HG02759 (cell line): ENCODE measurements around the gene UGT2A1.

ENCODE experiments used
- ATAC-seq: cut with Tn5 transposase; IDR thresholded peaks from one replicate; pipeline ENCODE4 v1.9.1; 2021; ENCODE audit warnings: mild to moderate bottlenecking, moderate library complexity; ENCODE audit not compliant: unreplicated experiment

Gene UGT2A1

DNA sequence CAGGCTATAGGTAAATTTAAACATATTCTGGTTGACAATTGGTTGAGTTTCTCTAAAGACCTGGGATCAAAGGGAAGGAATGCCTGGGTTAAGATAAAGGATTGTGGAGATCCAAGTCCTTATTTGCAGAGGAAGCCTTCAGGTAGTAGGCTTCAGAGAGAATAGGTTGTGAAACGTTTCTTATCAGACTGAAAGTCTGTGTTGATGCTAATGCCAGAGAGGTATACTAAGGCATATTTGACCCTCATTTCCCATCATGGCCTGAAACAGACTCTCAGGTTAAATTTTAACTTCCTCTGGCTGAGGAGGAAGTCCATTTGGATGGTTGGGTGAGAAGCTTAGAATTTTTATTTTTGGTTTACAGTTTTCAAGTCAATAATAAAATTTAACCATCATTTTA lies 61.7 kb downstream of the UGT2A1 start:
- ATAC-seq: no peak

DNA sequence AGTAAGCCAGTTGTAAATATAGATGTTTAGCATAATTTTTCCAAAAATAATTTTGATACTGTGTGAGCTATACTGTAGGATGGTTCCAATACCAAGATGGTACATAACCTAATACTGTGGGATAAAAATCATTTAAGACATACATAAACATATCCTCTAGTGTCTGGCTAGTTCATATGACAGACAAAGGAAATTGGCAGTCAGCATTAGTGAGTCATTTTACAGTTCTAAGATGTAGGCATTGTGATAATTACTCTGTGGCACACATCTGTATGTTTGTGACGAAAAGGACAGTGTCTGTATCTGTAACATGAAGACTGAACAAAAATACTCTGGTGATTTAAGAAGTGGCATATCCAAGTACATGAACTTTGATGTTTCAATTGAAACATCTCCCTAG lies 63.2 kb downstream of the UGT2A1 start:
- no peak for ATAC-seq

DNA sequence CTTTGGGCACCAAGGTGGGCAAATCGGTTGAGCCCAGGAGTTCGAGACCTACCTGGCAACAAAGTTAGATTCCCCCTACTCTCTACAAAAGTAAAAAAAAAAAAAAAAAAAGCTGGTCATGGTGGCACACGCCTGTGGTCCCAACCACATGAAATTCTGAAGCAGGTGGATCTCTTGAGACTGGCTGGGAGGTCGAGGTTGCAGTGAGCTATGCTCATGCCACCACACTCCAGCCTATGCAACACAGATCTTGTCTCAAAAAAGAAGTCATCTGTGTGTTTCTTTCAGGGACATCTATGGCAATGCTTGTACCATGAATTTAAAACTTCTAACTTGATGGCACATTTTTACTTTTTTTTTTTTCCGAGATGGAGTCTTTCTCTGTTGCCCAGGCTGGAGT lies 68.9 kb downstream of the UGT2A1 start:
- ATAC-seq: no peak

DNA sequence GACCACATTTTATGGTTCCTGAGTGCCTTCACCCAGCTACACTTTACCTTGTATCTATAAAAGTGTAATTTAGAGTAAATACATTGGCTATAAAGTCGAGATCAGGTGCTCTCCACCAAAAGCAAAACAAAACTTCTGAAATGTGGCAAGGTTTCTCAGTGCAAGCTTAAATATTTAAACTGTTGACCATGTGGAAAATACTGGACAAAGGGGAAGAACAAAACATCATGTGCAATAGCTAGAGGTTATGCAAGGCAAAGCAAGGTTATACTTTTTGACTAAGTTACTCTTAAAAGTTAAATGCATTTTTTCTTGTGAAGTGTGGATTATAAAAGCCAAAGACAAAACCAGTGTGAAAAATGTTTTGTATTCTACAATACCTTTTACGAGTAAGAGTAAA lies 69.5 kb downstream of the UGT2A1 start:
- no peak for ATAC-seq

DNA sequence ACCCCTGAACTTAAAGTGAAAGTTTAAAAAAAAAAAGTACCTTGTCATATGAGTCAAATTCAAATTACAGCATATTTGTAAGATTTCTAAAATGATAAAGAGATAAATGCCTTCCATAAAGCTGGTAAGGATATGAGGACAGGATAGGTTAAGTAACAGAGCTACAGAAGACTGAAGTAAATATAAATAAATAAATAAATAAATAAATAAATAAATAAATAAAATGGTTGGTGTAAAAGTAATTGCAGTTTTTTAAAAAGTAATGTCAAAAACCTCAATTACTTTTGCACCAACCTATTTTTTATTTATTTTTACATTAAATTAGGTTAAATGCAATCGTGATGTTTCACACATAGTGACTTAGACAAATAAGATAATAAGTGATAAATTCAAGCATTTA lies 75.8 kb downstream of the UGT2A1 start:
- ATAC-seq: no peak

DNA sequence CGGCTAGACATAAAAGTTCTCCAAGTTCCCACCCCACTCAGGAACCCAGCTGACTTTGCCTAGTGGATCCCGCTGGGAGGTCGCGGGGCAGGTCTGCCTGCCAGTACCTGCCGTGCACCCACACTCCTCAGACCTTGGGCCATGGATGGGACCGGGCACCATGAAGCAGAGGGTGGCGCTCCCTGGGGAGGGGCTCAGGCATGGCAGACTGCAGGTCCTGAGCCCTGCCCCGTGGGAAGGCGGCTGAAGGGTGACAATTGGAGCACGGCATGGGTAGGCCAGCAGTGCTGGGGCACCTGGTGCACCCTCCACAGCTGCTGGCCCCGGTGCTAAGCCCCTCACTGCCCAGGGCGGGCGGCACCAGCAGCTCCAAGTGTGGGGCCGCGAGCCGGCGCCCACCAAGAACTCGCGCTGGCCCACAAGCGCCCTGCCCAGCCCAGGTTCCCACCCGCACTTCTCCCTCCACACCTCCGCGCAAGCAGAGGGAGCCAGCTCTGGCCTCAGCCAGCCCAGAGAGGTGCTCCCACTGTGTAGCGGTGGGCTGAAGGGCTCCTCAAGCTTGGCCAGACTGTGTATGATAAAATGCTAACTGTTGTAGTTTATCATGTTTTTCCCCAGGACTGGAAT lies 76.7 kb downstream of the UGT2A1 start:
- ATAC-seq: no peak

DNA sequence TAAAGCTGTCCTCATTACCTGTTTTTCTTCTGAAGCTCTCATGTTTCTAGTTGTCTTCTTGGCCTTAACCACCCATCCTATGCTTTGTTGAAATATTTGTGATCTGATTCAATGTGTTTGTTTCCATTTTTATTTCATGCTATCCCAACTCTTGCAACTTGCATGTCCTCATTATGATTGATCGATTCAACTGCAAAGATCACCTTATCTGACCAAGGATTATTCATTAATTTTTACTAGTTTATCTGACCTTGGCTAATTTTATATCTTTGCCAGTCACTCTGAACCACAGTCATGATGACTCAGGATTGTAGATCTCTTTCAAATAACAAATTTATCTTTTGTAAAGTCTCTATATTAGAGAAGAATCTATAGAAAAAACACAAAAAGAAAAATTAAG lies 84.3 kb downstream of the UGT2A1 start:
- ATAC-seq: no peak

DNA sequence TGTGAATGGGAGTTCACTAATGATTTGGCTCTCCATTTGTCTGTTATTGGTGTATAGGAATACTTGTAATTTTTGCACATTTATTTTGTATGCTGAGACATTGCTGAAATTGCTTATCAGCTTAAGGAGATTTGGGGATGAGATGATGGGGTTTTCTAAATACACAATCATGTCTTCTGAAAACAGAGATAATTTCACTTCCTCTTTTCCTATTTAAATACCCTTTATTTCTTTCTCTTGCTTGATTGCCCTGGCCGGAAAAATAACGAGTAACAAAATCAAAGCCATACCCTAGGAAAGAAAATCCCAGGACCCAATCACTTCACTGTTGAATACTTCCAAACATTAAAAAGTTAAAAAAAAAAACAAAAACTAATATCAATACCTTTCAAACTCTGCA lies 89.6 kb downstream of the UGT2A1 start:
- ATAC-seq: no peak

DNA sequence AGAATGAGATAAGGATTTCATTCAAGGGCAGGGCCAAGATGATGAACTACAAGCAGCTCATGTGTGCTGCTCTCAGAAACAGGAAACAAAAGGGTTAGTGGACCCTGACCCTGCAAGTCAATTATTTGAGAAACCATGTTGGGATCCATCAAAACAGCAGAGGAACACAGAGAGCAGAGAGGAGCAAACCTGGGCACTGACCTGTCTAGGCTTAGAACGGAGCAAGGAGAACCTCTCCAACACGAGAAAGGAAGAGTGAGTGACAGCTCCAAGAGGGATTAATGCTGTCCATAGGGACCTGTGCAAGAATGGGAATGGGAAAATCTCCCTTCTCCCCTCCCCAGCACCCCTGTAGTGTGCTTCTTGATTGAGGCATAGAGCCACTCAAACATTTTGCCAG lies 103.4 kb downstream of the UGT2A1 start:
- no peak for ATAC-seq

DNA sequence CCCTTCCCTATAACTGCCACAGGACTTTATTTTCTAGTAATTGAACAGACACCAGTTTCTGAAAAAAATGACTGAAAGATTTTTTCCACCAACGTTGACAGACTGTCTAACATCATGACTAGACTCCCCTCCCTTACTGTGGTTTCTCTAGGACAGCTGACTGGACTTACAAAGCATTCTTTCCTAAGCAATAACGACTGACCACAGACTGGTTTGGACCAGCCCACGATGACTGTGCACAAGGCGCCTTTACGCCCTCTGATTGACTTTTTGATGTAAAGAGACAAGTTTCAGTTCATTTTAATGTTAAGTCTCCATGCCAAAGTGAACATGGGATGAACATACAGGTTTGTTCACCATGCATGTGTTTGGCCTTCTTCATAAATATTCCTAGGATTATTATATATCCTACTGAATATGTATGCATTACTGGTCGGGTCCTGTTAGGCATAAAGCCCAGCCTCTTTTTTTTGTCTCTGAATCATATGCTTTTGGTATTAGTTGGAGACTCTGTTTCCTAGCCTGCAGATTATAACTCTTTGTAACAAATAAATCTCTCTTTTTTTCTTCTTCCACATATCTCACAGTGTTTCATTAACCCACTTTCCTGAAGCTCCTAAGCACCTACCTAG lies 106.8 kb downstream of the UGT2A1 start:
- ATAC-seq: no peak
